Measurements from ENCODE around the gene AIRE. TPM values are rescaled to one million over a fixed set of nuclear protein-coding genes. Genes with fewer than 3 reads are reported as not detected.
A peak's percentile ranks its signal among the peaks of the same experiment; 100 is the strongest.

AIRE gene
- total RNA-seq, 1 experiment from 2014 or later, result 0.17 TPM

DNA sequence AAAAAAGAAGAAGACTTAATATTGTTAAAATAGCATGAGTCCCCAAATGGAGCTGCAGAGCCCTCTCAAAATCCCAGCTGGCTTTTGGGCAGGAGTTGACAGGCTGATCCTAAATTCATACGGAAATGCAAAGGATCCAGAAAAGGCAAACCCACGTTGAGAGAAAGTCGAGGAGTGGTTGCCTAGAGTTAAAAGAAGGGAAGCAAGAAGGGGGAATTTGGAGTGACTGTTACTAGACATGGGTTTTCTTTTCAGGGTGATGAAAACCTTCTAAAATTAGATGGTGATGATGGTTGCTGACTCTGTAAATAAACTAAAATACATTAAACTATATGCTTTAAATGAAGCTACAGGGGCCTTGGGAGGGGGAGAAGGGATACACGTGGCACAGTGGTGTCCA lies 25.6 kb upstream of the AIRE start:
- H3K4me1 Mint-ChIP-seq, result peaks cover 5 to 6% of the 10 kb centered on the region in 2 experiments
- H2BK15ac ChIP-seq (ENCODE audit: low read depth, low read length), result no peak overlapping the region

More for the DNA sequence above, 25.6 kb upstream of the AIRE start:
- no peak overlapping the region for H3K23ac ChIP-seq (ENCODE audit: insufficient read length, low read depth, low read length)
- no peak for TF ChIP-seq CTCF (conservative IDR thresholded peaks at IDR 0.05)
- no peak overlapping the region for H2AK5ac ChIP-seq (ENCODE audit: insufficient read length, low read length)
- Mint-ChIP-seq H3K4me3 (no peak overlapping the region), H3K27ac (peak overlapping the region in 1 of 3 experiments; percentile 70; a peak in 1 of 7 replicates), H3K9me3 (no peaks in the 10 kb centered on the region), H3K27me3 (ENCODE audit: low read depth) (peaks cover 10% of the 10 kb centered on the region), H3K36me3 (ENCODE audit: insufficient read depth in 1 of 3, low read depth in 3 of 3) (no peaks in the 10 kb centered on the region; a peak in 1 of 7 replicates)
- H3K27me3 ChIP-seq (ENCODE audit: insufficient read depth, low read length), result no peaks in the 10 kb centered on the region
- H3K56ac ChIP-seq (ENCODE audit: insufficient read length, low read depth, low read length), result no peak overlapping the region
- H3K4me1 ChIP-seq (ENCODE audit: insufficient read depth, low read length), result no peaks in the 10 kb centered on the region; the same call in 1 of the 2 replicates
- no peak for DNase-seq
- H2BK12ac ChIP-seq (ENCODE audit: insufficient read length, low read depth, low read length), result no peak overlapping the region
- no peaks in the 10 kb centered on the region for H3K23me2 ChIP-seq (ENCODE audit: insufficient read length, low read depth, low read length, poor library complexity, severe bottlenecking)
- no CpG with 5 or more reads among the region's 4 CpGs for WGBS (ENCODE audit: extremely low coverage, insufficient read length, low lambda C conversion rate)
- no peak overlapping the region for H4K8ac ChIP-seq (replicated peaks; ENCODE audit: insufficient read length, low read depth, low read length)
- H3K4me2 ChIP-seq (ENCODE audit: insufficient read depth, insufficient read length, low read length), result no peak overlapping the region
- no peaks in the 10 kb centered on the region for H4K20me1 ChIP-seq (ENCODE audit: control insufficient read depth, insufficient read depth, insufficient read length)
- no peak overlapping the region for H2BK5ac ChIP-seq (ENCODE audit: insufficient read length, low read length)
- no peak overlapping the region for H2AFZ ChIP-seq (ENCODE audit: low read length)
- H3K4ac ChIP-seq (ENCODE audit: low read depth, low read length), result no peak overlapping the region
- H3K18ac ChIP-seq (ENCODE audit: insufficient read length, low read depth, low read length), result no peak overlapping the region
- no peaks in the 10 kb centered on the region for H3K9me3 ChIP-seq (ENCODE audit: control insufficient read depth, low read depth, low read length)
- H2BK20ac ChIP-seq (ENCODE audit: low read depth, low read length, poor library complexity, severe bottlenecking), result no peak overlapping the region
- H3K14ac ChIP-seq (ENCODE audit: insufficient read depth, low read length), result no peak overlapping the region
- no peak overlapping the region for H3K27ac ChIP-seq (ENCODE audit: insufficient read length, low read depth, low read length)
- no peak overlapping the region for H4K91ac ChIP-seq (ENCODE audit: insufficient read length, low read depth, low read length)
- no peak overlapping the region for H2BK120ac ChIP-seq (ENCODE audit: low read depth, low read length, poor library complexity, severe bottlenecking)
- no peaks in the 10 kb centered on the region for H3K79me1 ChIP-seq (ENCODE audit: insufficient read depth, low read depth, low read length, poor library complexity, severe bottlenecking)
- no peaks in the 10 kb centered on the region for H3K79me2 ChIP-seq (ENCODE audit: insufficient read depth, low read length)
- H4K5ac ChIP-seq (ENCODE audit: insufficient read length, low read depth, low read length), result no peak overlapping the region
- no peak overlapping the region for H3T11ph ChIP-seq (ENCODE audit: low read length)
- H3K9ac ChIP-seq (ENCODE audit: extremely low read depth, insufficient read length, low read length), result no peak overlapping the region
